Body of pancreas (tissue), 4 donors: Measurements from ENCODE around the gene TTC28. TPM values are rescaled to one million over a fixed set of nuclear protein-coding genes. Genes with fewer than 3 reads are reported as not detected.
"Not testable (repeated sequence)": the region's sequence is repeated elsewhere in the genome, so short reads cannot be mapped to it uniquely, and the experiment has no call there.

Experiments
- ATAC-seq: fragments of 150-250 bp; one replicate; pipeline ENCODE4 v1.9.1; 2016
- DNase-seq, 4 donors: peaks; one replicate each; pipeline ENCODE4 v3.0.0-alpha.2; 2019
- H3K27ac ChIP-seq, 4 donors: fragments of 200-600 bp; sonication (generic); 1 replicate in 3 of 4; 2 replicates in 1 of 4; pipeline versions ENCODE4 v1.5.1 to v1.6.1; 2016 to 2019; ENCODE audit warnings: mild to moderate bottlenecking in 1 of 4, mixed read lengths in 1 of 4, moderate library complexity in 1 of 4
- H3K27me3 ChIP-seq, 2 donors: fragments of 200-600 bp; sonication (generic); one replicate each; pipeline ENCODE4 v1.6.0; 2016; ENCODE audit warnings: mild to moderate bottlenecking in 1 of 2
- H3K36me3 ChIP-seq, 2 donors: fragments of 200-600 bp; sonication (generic); replicated peaks in 1 of 2; 2 replicates each; pipeline ENCODE4 v1.5.1; 2016; ENCODE audit warnings: low read depth in 2 of 2; ENCODE audit not compliant: insufficient read depth in 1 of 2
- H3K4me1 ChIP-seq: fragments of 200-600 bp; sonication (generic); one replicate; pipeline ENCODE4 v1.6.0; 2016
- H3K4me3 ChIP-seq, 2 donors: fragments of 200-600 bp; sonication (generic); 1 replicate in 1 of 2; 2 replicates in 1 of 2; pipeline ENCODE4 v1.5.1; 2016 to 2019
- H3K9me3 ChIP-seq, 3 donors: fragments of 200-600 bp; sonication (generic); 1 replicate in 2 of 3; 2 replicates in 1 of 3; pipeline ENCODE4 v1.5.1; 2016
- POLR2A ChIP-seq, 3 donors: fragments of 450-650 bp; IDR thresholded peaks; one replicate each; pipeline ENCODE4 v1.6.1; 2016; ENCODE audit warnings: antibody characterized with exemption in 3 of 3, mild to moderate bottlenecking in 2 of 3
- WGBS, 2 donors: methylation state at CpG; one replicate each; pipeline ENCODE4 v1.1.5; 2017; 5-methylcytosine and 5-hydroxymethylcytosine counted together
- intact Hi-C: fragments of 100-400 bp; cut with DNase I; formaldehyde crosslinking; loops from one replicate; pipeline ENCODE4 v1.15.1; 2023
- total RNA-seq, 2 donors: library from RNA; depleted of rRNA; stranded (reverse); fragments of >200 nt; gene quantifications; one replicate each; pipeline ENCODE4 v1.1.0, GENCODE V29; 2016
- TF ChIP-seq, protein P1 (sequence below), 7 experiments: fragments of 450-650 bp in 4 of 7; fragments of 200-600 bp in 3 of 7; sonication (generic) in 3 of 7; IDR thresholded peaks; one replicate each; pipeline ENCODE4 v1.5.1; 2016 to 2019; ENCODE audit warnings: antibody characterized with exemption in 7 of 7

TTC28 gene
- total RNA-seq, 2 donors from 2014 or later = 21.0 to 87.3 TPM

DNA sequence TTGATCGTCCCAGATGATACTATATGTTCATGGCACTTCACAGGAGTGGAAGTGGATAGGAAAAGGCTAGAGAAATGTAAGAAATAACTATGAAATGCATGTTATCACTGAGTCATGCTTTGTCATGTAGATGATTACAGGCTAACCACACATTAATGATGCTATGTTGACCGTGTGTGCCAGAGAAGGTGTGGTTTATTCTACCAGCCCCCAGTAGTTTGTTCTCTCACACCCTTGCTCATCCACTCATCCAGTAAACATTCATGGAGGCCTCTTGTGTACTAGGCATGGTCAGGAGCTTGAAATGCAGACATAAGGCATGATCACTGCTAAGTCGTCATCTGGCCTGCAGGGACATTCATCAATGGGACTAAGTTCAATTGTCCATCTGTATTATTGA lies 607.6 kb downstream of the TTC28 start:
- Histone ChIP-seq H3K36me3 (no peaks in the 10 kb centered on the region), H3K4me1 (peaks cover 25% of the 10 kb centered on the region), H3K9me3 (no peaks in the 10 kb centered on the region), H3K27me3 (no peaks in the 10 kb centered on the region), H3K4me3 (no peak overlapping the region), H3K27ac (no peak overlapping the region)
- DNase-seq = no peak
- intact Hi-C loops = no loop called here
- no peak for ATAC-seq
- TF ChIP-seq, protein P1, sequence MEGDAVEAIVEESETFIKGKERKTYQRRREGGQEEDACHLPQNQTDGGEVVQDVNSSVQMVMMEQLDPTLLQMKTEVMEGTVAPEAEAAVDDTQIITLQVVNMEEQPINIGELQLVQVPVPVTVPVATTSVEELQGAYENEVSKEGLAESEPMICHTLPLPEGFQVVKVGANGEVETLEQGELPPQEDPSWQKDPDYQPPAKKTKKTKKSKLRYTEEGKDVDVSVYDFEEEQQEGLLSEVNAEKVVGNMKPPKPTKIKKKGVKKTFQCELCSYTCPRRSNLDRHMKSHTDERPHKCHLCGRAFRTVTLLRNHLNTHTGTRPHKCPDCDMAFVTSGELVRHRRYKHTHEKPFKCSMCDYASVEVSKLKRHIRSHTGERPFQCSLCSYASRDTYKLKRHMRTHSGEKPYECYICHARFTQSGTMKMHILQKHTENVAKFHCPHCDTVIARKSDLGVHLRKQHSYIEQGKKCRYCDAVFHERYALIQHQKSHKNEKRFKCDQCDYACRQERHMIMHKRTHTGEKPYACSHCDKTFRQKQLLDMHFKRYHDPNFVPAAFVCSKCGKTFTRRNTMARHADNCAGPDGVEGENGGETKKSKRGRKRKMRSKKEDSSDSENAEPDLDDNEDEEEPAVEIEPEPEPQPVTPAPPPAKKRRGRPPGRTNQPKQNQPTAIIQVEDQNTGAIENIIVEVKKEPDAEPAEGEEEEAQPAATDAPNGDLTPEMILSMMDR (IDR thresholded peaks at IDR 0.05) = no peak
- TF ChIP-seq POLR2A (IDR thresholded peaks at IDR 0.05) = no peak
- 73 to 89% methylated on average over 3 of the region's 3 CpGs for WGBS, 2 donors

DNA sequence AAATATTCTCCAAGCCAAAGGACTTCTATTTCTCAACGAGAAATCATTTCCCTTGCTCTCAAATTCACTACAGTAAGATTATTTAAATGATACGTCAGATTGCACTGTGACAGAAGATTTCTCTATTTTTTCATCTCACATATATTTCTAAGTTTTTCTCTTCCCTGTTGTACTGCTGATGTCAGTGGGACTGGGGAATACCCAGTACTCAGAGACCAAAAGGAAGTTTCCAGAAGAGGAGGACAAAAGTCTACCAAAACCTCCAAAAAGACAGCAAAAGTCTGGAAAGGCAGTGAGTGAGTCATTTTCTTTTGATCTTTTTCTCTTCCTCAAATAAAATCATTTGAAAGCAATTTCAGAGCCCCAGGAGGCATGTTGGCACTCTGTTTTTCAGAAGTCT lies 610.8 kb downstream of the TTC28 start:
- ATAC-seq = no peak
- no peak for TF ChIP-seq POLR2A (IDR thresholded peaks at IDR 0.05)
- TF ChIP-seq, protein P1 (IDR thresholded peaks at IDR 0.05) = no peak
- no peak overlapping the region for H3K4me3 ChIP-seq
- no peaks in the 10 kb centered on the region for H3K27me3 ChIP-seq
- no peak overlapping the region for H3K27ac ChIP-seq
- DNase-seq = no peak
- H3K9me3 ChIP-seq = no peaks in the 10 kb centered on the region
- 87 to 95% methylated on average over 2 of the region's 2 CpGs for WGBS, 2 donors
- no peaks in the 10 kb centered on the region for H3K4me1 ChIP-seq
- no peaks in the 10 kb centered on the region for H3K36me3 ChIP-seq
- intact Hi-C loops = no loop called here

DNA sequence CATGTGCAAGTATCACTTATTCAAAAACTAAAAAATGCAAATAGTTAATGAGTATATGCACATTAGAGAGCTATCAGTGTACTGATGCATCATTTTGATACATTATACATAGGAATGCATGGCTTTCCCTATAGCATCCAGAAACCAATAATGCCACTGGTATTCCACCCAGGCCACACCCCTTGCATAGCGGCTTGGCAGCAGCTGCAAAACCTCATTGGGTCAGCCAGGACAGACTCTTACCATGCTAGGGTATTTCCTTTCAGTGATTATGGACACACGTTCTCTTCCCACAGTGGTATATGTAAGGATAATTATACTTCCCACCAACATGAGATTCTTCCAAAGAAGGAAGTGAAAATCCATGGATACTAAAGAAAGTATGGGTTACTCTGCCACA lies 614.7 kb downstream of the TTC28 start:
- intact Hi-C loops = no loop called here
- ATAC-seq (no peak), DNase-seq (no peak)
- H3K4me1 ChIP-seq = no peaks in the 10 kb centered on the region
- no peaks in the 10 kb centered on the region for H3K27me3 ChIP-seq
- no peaks in the 10 kb centered on the region for H3K9me3 ChIP-seq
- no peak overlapping the region for H3K27ac ChIP-seq
- H3K4me3 ChIP-seq = no peak overlapping the region
- no peak for TF ChIP-seq POLR2A (IDR thresholded peaks at IDR 0.05)
- TF ChIP-seq, protein P1 (IDR thresholded peaks at IDR 0.05) = no peak
- no peaks in the 10 kb centered on the region for H3K36me3 ChIP-seq
- 92% methylated on average over 2 of the region's 2 CpGs for WGBS, 2 donors

DNA sequence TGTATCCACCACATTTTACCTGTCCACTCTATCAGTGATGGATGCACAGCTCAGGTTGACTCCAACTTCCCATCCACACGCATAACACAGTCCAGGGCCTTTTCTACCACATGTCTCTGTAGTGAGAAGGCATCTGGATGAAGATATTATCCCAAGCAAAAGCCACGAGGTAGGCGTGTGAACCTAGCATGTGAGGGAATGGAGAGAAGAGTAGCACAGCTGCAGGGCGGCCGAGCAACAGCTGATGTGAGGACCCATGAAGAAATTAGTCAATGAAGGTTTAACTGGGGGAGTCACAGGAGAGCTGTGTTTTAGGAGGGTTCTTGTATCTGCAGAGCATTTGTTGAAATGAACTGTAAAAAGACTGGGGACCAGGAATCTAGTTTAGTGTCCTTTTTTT lies 616.0 kb downstream of the TTC28 start:
- Histone ChIP-seq H3K9me3 (no peaks in the 10 kb centered on the region), H3K27ac (no peak overlapping the region), H3K36me3 (no peaks in the 10 kb centered on the region), H3K4me3 (no peak overlapping the region), H3K4me1 (no peaks in the 10 kb centered on the region), H3K27me3 (no peaks in the 10 kb centered on the region)
- DNase-seq (no peak), ATAC-seq (no peak)
- intact Hi-C loops = no loop called here
- TF ChIP-seq, protein P1 (IDR thresholded peaks at IDR 0.05) = no peak
- no peak for TF ChIP-seq POLR2A (IDR thresholded peaks at IDR 0.05)
- 88 to 95% methylated on average over 5 of the region's 5 CpGs for WGBS, 2 donors

DNA sequence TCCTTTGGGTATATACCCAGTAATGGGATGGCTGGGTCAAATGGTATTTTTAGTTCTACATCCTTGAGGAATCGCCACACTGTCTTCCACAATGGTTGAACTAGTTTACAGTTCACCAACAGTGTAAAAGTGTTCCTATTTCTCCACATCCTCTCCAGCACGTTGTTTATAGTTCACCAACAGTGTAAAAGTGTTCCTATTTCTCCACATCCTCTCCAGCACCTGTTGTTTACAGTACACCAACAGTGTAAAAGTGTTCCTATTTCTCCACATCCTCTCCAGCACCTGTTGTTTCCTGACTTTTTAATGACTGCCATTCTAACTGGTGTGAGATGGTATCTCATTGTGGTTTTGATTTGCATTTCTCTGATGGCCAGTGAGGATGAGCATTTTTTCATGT lies 619.0 kb downstream of the TTC28 start:
- intact Hi-C loops, H3K4me1 ChIP-seq, H3K4me3 ChIP-seq, H3K27ac ChIP-seq, ATAC-seq, H3K27me3 ChIP-seq, H3K9me3 ChIP-seq, H3K36me3 ChIP-seq, DNase-seq: not testable (repeated sequence)
- WGBS, 2 donors = 86 to 100% methylated on average over 2 of the region's 2 CpGs
